Measurements from ENCODE around the gene ASB16.
"Not testable (repeated sequence)": the region's sequence is repeated elsewhere in the genome, so short reads cannot be mapped to it uniquely, and the experiment has no call there.

The ASB16 gene

GRCh38 chr17:44149066-44149465 is 21.4 kb upstream of the ASB16 start:
- DNase-seq = not testable (repeated sequence)

- DNase-seq = no peak
Observed at GRCh38 chr17:44149750-44150329, 20.7 kb upstream of the ASB16 start.

GRCh38 chr17:44152875-44153274 is 17.6 kb upstream of the ASB16 start:
- no peak for DNase-seq

- no peak for DNase-seq
Observed at GRCh38 chr17:44155488-44155887, 15.0 kb upstream of the ASB16 start.

GRCh38 chr17:44159519-44160210 is 10.8 kb upstream of the ASB16 start:
- DNase-seq = peak; percentile 28

GRCh38 chr17:44164476-44164875 is 6.0 kb upstream of the ASB16 start:
- DNase-seq = no peak

- no peak for DNase-seq
Observed at GRCh38 chr17:44167181-44167861, 3.2 kb upstream of the ASB16 start.

GRCh38 chr17:44170135-44170498 is 387 bp upstream of the ASB16 start:
- no peak for DNase-seq

- DNase-seq = no peak
Observed at GRCh38 chr17:44171931-44172455, 1.5 kb downstream of the ASB16 start.

- no peak for DNase-seq
Observed at GRCh38 chr17:44174427-44174826, 3.9 kb downstream of the ASB16 start.

- no peak for DNase-seq
Observed at GRCh38 chr17:44176257-44176656, 5.8 kb downstream of the ASB16 start.

- DNase-seq = no peak
Observed at GRCh38 chr17:44176671-44177501, 6.4 kb downstream of the ASB16 start.

GRCh38 chr17:44177640-44178039 is 7.1 kb downstream of the ASB16 start:
- DNase-seq = no peak

- DNase-seq = no peak
Observed at GRCh38 chr17:44178133-44178532, 7.6 kb downstream of the ASB16 start.

GRCh38 chr17:44183024-44183423 is 12.5 kb downstream of the ASB16 start:
- no peak for DNase-seq

- DNase-seq = no peak
Observed at GRCh38 chr17:44184212-44184810, 13.8 kb downstream of the ASB16 start.

- DNase-seq = peak; percentile 100
Observed at GRCh38 chr17:44186307-44187130, 16.0 kb downstream of the ASB16 start, which contains the start of gene TMUB2. Gene TMUB2 (plus strand): TSS chr17:44186972. CDS start chr17:44187709, 737 bp downstream.

- no peak for DNase-seq
Observed at GRCh38 chr17:44187131-44187899, 16.8 kb downstream of the ASB16 start.

GRCh38 chr17:44188576-44189403 is 18.3 kb downstream of the ASB16 start:
- DNase-seq = no peak

- no peak for DNase-seq
Observed at GRCh38 chr17:44190481-44190880, 20.0 kb downstream of the ASB16 start.

All from stimulated activated CD4-positive, alpha-beta T cell treated with anti-CD3 and anti-CD28 coated beads, Interleukin-4, amount 100 ng/mL, for 1 hour (primary cell).